Thyroid gland (tissue), 4 donors: Measurements from ENCODE around the gene KAZN.

Experiments
- CTCF ChIP-seq, 6 experiments: fragments of 200-600 bp in 3 of 6; fragments of 450-650 bp in 3 of 6; sonication (generic) in 3 of 6; IDR thresholded peaks; one replicate each; pipeline ENCODE4 v1.5.1; 2016 to 2019; ENCODE audit warnings: antibody characterized with exemption in 6 of 6, mild to moderate bottlenecking in 2 of 6, inconsistent platforms in 1 of 6, moderate library complexity in 1 of 6
- POLR2A ChIP-seq, 2 donors: fragments of 450-650 bp; IDR thresholded peaks; one replicate each; pipeline ENCODE4 v1.6.1; 2017; ENCODE audit warnings: antibody characterized with exemption in 2 of 2, mild to moderate bottlenecking in 2 of 2, moderate library complexity in 1 of 2

- no peak for TF ChIP-seq CTCF (IDR thresholded peaks at IDR 0.05)
- no peak for TF ChIP-seq POLR2A (IDR thresholded peaks at IDR 0.05)
Measured at GRCh38 chr1:14624941-14625340, 26.5 kb downstream of the KAZN start.
